HG03439 (cell line): ENCODE results near the gene IGLON5.

Source experiments
- ATAC-seq: cut with Tn5 transposase; IDR thresholded peaks from one replicate; pipeline ENCODE4 v1.9.1; 2021; ENCODE audit warnings: mild to moderate bottlenecking, moderate library complexity; ENCODE audit not compliant: unreplicated experiment

IGLON5 gene

DNA sequence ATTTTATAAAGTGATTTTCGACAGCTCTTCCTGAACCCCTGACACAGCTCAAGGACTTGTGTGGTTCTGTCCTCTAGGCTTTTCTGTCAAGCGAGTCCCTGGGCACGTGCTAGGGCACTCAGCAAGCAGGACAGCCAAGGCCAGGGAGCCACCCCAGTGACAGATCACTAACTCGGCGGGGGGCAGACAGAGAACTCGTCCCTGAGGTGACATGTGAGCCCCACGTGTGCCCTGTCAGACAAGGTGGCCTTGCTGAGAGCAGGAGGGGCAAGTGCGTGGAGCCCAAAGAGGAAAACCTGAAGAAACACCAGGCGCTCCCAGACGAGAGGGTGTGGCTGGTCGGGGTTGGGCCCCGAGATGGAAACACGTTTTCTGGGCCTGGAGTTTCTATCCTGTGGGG is 49.8 kb downstream of the IGLON5 start:
- no peak for ATAC-seq

DNA sequence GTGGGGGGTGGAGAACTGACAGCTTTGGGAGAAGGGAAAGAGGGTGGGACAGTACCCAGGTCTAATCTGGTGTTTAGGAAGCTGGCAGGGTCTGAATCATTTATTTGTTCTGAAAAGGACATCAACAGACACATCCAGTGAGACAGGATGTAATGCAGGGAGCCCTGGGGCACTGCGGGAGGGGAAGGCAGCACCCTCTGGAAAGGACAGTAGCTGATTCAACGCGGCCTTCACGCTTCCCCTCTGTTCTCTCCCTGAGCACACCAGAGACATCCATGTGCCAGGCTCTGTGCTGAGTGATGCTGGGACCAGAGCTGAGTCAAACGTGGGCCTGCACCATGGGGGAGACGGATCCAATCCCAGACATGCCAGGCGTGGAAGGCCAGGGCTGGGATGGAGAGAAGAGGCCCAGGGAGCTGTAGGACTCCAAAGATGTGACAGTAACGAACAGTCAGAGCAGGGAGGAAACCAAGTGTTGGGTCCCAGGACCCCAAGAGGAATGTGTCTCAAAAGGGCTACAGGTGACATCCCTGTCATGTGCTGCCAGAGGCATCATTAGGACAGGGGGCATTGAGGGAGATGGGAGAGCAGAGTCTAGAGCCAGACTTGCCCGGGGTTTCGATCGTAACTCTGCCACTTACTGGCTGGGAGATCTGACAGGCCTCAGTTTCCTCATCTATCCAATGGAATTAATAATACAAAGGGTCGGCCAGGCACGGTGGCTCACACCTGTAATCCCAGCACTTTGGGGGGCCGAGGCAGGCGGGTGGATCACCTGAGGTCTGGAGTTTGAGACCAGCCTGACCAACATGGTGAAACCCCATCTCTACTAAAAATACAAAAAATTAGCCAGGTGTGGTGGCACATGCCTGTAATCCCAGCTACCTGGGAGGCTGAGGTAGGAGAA is 53.0 kb downstream of the IGLON5 start:
- ATAC-seq = no peak

DNA sequence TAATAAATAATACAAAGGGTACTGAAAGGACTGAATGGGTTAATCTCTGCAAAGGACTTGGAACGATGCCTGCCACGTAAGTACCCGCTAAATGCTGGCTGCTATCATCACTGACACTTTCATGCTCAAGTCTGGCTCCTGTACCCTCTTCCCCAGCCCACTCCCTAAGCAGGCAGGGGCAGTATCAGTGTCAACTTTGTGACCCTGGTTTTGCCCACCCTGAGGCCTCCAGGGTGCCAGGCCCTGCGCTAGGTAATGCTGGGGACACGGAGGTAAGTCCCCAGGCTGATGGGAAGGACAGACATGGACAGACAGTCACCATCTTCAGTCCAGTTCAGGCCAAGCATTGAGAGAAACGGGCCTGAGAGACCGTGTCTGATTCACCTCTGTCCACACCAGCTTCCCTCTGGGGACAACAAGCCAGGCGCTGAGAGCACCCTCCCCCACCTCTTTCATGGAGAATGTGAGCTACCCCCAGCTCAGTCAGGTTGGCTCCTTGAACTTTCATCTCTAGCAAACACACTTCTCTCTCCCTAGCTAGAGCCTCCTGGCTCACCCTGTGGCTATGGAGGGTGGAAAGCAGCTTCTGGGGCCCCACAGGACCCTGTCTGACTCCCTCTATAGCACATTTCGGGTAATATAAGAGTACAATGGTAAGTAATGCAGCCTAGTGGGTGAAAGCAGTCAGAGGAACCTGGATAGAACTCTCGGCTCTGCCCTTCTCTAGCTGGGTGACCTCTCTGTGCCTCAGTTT is 53.9 kb downstream of the IGLON5 start:
- no peak for ATAC-seq

DNA sequence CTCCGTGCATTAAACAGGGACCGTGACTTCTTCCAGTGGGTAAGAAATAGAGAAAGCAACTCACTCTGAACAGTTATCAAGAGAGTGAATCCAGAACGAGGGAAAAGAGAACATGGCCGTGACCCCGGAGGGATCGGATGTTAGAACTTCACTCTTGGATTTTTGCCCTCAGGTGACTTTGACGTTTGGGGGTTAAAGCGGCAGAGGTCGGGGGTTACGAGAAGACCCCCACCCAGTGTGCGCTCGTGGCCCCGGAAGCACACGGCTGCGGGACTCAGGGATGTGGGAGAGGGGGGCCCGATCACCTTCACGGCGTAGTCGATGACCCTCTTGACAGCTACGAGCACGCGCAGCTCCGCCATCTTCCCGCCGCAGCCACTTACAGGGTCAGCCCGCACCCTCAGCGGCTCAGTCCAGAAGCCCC is 54.5 kb downstream of the IGLON5 start, which contains the start of gene ETFB:
ETFB (minus strand) TSS at position 424 of the 424 bp plus-strand sequence; CDS start at position 362, 62 bp downstream.
- no peak for ATAC-seq

DNA sequence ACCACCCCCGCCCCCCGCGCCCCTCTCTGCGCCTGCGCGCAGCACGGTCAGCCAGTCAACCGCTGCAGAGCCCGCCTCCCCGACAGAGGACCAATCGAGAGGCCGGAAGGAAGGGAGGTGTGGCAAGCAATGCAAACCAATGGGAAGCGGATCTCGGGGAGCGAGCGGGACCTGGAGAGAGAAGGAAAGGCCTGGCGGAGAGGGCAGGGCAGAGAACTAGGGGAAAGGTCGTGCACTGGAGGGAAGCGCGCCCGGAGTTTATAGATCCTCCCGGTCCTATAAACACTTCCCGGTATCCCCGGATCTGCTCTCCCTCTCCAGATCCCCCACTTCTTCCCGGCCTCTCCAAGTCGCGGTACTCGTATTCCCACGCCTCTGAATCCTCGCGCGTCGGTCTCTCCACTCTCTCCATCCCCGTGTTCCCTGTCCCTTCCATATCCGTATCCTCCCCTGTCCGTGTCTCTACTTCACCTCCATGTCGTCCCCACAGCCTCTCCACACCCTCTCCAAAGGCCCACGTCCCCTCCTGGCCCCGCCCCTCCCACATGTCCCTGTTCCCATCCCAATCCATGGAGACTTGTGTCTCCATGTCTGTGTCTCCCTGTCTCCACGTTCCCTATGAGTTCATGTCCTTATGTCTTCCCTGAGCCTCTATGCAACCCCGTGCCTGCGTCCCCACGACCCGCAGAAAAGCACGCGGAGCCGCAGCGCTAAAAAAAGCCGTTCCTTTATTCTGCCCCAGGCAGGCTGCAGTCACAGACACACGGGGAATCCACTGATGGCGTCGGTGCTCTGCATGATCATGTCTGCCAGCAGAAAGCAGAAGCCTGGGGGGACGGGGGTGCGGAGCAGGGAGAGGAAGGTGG is 55.2 kb downstream of the IGLON5 start:
- ATAC-seq = peak; percentile 45

DNA sequence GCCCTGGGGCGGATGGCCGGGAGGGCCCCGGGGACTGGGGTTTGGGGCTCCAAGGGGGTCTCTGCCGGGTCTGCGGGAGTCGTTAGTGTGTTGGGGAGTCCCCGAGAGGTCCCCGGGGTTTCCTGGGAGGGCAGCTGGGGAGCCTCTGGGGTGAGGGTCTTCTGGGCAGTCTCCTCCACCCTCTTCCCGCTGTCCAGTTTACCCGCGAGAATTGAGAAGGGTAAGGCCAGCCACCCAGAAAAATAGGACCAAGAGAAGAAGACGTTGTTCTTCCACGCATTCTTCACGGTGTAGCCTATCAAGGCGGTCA is 55.8 kb downstream of the IGLON5 start:
- no peak for ATAC-seq

DNA sequence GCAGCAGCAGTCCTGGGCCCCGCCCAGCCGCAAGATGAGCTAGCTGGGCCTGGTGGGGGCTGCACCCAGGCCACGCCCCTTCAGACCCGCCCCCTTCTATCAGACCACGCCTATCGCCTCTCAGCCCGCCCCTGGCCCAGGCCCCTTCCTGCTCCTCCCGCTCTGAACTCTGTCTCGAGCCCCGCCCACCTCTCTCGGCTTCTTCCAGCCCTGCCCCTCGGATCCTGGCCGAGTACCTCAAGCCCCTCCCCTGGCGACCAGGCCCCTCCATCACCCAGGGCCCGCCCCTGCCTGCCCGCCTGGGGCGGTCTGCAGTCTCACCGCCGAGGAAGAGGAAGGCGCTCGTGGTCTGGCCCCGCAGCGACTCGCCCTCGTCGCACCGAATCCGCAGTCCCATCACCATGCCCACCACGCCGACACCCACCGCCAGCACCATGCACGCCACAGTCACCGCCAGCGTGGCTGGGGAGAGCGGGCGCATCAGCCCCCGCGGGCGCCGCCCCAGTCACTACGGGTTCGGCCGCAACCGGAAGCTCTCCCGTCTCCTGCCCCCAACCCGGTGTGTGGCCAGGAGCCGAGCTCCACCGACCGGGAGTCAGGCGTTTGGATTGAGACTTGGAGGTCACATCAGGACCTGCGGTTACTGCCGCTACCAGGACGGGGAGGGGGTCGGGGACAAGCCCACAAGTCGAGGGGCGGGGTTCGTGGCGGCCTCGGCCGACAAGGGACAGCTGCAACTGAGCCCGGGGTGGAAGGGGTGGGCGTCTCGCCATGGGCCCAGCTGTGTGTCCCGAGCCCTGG is 56.3 kb downstream of the IGLON5 start:
- peak; percentile 65 for ATAC-seq

DNA sequence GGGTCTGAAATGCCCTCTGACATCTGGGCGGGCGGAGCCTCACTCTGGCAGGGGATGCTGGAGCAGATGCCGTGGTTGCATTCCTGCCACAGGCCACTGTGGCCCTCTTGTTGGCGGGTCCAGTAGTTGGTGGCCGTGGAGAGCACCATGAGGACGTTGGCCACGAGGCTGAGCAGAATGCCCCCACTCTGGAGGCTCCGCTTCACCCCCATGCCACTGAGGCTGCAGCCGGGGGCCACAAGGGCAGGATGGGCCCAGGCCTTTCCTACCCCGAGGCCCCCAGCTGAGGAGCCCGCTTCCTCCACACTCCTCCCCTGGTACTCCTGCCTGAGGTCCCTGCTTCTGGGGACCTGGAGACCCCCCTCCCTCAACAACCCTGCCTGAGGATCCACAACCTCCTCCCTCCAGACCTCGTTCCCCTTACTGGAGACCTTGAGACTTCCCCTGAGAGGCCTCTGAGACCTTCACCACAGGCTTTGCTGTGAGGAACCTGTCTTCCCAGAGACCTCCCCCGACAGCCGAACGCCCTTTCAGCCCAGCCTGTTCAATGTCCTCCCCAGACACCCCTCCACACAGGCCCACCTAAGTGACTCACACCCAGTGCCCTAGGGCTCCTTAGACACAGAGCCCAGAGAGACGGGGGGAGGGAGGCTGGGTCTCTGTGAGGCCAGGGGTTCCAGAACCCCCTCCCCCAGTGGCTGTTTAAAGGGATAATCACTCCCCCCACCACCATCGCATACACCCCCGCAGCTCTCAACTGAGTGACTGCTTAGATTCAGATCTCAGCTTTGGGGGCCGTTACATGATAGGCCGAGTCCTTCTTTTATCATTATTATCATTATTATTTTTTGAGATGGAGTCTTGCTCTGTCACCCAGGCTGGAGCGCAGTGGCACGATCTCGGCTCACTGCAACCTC is 57.2 kb downstream of the IGLON5 start, which contains the start of gene CLDND2:
CLDND2 (minus strand) TSS at position 638 of the 917 bp plus-strand sequence; CDS start at position 212, 426 bp downstream.
- ATAC-seq = no peak

DNA sequence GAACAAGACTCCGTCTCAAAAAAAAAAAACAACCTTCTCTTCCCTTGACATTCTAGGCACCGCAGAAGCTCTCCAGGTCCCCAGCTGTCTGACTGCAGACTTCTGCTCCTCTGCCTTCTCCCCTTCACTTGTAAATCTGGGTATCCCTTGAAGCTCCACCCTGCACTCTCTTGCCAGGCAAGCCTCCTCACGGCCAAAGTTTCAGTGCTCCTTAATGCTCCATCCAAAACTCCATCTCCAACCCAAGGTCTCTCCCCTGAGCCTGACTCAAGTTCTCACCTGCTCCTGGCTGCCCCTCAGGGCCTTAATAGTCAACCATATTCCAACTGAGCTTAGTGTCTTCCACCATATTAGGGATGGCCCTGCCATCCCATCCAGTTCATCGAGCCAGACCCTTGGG is 58.8 kb downstream of the IGLON5 start:
- ATAC-seq = no peak

DNA sequence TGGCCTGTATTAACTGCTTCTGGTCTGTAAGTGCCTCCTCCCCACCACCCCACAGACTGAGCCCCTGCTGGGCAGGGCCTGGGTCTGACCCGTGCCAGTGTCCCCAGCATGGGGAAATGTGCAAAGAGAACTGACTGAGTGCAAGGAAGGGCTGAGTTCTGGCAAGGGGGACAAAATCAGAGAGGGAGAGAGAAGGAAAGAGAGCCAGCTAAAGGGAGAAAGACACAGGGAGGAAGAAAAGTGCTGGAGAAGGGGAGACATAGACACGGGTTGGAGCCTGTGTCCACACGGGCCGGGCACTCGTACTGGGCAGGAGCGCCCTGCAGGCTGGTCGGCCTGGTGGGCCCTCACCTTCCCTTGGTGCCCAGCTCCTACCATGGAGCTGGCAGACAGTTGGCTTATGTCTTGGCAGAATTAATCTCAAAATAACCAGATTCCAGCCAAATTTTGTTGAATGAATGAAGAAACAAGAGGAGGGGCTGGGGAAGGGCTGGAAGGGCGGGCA is 59.8 kb downstream of the IGLON5 start:
- ATAC-seq = no peak

DNA sequence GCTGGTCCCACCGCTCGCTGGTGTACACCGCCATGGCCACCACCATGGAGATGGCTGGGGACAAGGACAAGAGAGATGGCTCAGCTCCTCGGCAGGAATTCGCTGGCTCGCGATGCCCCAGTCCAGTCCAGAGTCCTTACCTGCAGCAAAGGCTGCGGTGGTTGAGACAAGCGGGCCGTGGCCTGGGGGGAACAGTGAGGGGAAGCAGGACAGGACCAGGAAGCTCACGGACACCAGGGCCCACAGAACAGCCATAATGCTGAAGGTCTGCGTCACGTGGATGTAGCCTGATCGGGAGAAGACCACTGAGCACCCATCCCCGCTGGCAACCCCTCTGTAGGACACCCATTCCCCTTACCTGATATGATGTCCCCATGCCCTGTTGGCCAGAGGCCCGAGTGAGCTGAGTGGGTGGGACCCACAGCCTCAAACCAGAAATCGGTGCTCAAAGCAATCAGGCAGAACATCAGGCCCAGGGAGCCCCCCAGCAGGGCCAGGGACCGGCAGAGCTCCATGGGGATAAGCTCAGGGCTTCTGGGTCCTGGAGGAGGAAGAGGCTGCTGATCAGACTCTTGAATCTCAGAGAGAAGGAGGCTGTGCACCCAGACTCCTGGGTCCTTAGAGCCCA is 60.7 kb downstream of the IGLON5 start:
- ATAC-seq = no peak

DNA sequence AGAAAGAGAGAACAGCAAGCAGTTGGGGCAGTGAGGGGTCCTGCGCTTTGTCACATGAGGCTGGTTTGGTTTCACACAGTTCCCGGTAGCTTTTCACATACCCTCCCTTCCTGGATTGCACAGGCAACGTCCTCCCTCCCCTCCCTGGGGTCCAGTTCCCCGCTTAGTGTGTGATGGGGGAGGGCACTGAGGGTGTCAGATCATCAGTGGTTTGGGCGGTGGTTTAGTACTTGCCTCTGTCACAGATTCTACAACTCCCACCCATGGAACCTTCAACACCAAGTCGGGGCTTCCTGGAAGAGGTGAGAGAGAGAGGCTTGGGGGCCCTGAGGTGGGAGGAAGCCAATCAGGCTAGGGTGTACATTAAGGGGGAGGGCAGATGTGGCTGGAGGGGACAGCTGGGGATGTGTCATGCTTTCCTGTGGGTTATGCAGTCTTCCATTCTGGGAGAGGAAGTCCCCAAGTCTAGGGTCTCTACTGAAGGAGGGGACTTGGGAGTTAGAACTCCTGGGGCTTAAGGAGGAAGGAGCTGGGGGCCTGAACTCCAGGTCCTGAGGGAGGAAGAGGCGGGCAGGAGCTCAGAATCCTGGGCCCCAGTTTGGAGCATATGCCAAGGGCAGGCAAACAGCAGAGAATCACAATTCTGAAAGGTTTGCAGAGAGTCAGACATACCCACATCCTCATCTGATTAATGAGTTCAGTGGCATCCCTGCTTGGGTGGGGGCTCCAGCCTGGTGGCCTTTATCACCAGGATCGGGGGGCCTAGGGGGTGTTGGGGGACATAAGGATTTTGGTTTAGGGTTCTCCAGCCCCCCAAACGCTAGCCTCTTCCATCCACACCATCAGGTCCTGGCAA is 61.4 kb downstream of the IGLON5 start, which contains the start of gene NKG7:
NKG7 (minus strand) TSS at position 6 of the 856 bp plus-strand sequence. CDS start 119 bp downstream, outside the sequence.
- ATAC-seq = no peak

DNA sequence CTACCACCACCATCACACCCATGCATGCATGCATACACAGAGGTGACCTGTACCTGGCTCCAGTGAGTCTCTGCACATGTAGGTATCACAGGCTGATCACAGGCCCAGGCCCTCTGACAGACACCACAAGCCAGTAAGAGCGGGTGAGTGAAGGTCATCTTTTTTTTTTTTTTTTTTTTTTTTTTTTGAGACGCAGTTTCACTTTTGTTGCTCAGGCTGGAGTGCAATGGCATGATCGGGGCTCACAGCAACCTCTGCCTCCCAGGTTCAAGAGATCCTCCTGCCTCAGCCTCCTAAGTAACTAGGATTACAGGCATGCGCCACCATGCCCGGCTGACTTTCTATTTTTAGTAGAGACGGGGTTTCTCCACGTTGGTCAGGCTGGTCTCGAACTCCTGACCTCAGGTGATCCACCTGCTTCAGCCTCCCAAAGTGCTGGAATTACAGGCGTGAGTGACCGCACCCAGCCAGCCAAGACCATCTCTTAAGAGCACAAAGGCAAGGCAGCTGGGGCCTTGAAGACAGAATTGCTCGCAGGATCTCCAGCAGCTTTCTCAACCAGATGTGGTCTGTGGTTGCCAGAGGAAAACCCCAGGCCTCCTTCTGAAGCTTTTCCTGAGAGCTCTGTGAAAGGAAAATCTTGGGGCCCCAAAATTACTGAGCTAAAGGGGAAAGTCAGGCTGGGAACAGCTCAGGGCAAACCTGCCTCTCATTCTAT is 64.2 kb downstream of the IGLON5 start:
- ATAC-seq = no peak

DNA sequence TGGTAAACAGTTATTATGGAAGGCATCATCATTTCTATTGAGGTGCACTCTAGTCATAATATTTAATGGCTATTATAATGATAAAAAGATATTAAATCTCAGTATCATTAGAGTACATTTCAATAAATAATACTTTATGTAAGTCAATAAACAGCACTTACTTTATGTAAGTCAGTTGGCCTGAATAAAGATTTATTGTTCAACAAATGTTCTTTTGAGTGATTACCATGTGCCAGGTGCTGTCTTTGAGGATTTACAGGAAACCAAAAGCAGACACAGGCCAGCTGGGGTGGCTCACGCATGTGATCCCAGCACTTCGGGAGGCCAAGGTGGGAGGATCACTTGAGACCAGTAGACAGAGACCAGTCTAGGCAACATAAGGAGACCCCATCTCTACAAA is 66.0 kb downstream of the IGLON5 start:
- ATAC-seq = no peak

DNA sequence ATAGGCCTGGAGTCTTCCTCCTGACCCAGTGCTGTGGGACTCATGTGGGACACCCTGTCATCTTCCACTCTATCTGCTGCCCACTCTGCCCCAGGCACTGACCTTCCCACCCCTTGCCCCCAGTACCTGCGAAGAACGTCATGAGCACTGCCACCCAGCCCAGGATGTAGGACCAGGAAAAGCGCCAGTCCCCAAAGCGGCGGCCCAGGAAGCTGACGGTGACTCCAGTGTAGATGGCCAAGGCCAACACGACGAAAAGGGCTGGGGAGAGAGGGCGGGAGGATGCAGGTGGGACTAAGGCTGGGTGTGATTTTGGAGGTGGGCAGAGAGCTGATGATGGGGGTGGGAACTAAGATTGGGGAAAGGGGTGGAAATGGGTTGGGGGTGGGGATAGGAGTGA is 68.9 kb downstream of the IGLON5 start:
- ATAC-seq = no peak
